A172 (cell line): ENCODE results near the gene ASCL5. TPM values are rescaled to one million over a fixed set of nuclear protein-coding genes. Genes with fewer than 3 reads are reported as not detected.

Experiments
- DNase-seq: peaks from one replicate; pipeline ENCODE4 v3.0.0-alpha.2; 2015; ENCODE audit warnings: low spot score
- total RNA-seq: library from RNA; depleted of rRNA; stranded (reverse); fragments of >200 nt; shearing (Covaris generic); gene quantifications from 2 replicates; pipeline ENCODE4 v1.2.3, GENCODE V29; 2014

The ASCL5 gene
- total RNA-seq, 1 experiment from 2014 or later, result not detected

DNA sequence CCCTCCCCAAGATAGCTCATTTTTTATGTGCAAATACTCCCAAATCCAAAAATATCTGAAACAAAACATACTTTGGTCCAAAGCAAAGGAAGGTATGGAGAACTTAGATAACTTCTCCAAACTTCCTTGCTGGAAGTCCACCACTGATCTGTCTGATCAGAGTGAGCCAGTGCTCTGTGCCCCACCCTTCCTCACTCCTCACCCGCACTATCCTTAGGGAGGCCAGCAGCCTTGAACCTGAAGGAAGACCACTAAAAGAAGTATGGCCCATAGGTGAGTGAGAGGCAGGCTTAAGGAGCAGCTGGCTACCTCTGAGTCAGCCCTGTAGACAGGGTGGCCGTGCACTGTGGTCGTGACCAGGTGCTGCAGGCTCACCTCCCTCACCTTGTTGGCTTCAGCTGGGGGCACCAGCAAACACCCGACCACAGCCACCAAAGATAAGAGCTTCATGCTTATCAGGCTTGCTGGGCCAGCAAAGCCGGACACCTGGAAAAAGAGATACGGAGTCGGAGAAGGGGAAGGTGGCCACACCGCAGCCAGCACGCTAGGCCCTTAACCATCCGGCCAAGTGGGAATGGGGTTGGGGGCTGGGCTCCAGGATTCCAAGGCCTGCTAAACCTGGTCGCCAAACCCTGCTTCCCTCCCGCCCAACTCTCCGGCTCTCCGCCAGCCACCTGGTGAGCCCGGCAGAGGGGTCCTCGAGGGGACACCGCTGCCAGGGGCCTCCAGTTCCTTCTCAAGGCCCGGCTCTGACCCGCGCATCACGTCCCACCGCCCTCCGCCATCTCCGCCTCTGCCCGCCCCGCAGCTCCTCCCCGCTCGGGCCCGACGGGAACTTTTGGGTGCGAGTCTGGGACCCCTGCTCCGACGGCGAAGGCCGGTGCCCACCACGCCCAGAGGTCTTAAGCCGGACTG, 26.7 kb upstream of the ASCL5 start:
- peak; percentile 51 for DNase-seq

DNA sequence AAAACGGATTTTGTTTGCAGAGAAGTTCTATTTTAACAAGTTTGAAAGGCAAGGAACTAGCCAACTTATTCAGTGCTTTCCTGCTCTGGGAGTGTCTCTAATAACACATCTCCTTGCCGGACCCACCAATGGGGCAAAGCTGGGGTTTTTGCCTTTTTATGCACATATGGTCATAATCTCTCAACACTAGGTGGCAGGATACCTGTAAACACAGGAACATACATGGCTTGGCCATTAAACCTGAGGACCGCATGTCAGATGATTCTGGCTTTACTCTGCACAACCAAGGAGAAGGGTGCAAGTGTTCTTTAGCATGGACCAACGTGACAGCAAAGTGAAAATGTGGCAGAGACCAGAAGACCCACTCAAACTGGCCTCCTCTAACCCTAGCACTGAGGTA, 22.4 kb upstream of the ASCL5 start:
- peak; percentile 45 for DNase-seq

DNA sequence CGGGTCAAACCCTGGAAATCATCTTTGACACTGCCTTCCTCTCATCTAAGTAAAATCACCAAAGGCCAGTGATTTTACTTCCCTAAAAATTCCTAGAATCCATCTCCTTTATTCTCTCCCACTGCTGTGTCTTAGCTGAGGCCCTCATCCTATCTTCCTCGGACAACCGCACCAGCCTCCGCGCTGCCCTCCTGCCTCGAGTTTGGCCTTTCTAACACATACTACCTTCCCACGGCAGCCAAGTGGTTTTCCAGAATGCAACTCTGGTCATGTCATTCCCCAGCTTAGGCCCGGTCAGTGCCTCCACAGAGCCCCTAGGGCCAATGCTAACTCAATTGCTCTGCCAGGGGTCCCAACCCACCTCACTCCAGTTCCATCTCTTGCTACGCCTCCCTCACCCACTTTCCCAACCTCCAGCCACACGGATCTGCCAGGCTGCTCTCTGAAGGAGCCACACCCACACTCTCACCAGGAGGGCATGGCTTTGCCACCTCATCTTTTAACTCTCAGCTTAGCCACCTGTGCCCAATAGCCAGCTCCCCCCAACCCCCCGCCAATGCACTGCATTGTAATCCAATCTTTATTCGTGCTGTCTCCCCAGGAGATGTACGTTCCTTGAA, 20.5 kb upstream of the ASCL5 start:
- no peak for DNase-seq

GRCh38 chr1:201146626-201147390, 19.8 kb upstream of the ASCL5 start:
- DNase-seq, result no peak

GRCh38 chr1:201145816-201146215, 18.8 kb upstream of the ASCL5 start:
- DNase-seq, result no peak

DNA sequence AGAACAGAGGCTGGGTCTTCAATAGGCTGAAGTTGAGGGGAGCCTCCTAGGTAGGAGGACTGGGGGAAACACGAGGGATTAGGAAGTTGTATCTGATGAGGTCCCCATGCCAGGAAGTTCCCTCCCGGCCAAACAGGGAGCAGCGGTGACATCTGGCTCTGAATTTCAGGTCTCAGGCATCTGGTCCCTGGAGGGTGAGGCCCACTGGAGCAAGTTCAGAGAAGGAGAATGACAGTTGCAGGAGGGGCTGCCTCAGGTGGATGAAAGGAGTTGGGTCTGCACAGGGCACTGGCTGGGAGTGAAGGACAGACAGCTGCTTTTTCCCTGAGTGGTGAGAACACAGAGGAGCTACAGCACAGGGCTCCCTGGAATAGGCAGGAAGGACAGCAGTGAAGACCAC, 18.1 kb upstream of the ASCL5 start:
- DNase-seq, result no peak

DNA sequence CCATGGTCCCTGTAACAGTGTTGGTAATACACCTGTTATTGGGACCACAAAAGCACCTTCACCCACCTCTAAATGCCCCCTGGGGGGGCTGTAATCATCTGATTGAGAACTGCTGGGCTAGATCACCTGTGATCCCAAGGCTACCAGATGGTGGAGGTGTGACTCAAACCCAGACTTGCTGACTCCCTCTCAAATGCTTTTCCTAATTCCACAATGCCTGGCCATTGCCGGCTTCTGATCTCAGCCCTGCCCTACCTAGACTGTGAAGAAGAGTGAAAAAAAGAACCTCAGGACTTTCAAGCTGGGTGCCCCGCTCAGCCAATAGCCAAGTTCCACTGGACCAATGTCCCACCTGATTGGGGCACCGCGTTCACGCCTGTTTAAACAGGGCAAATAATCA, 17.7 kb upstream of the ASCL5 start:
- no peak for DNase-seq

GRCh38 chr1:201143726-201144635, 17.0 kb upstream of the ASCL5 start:
- no peak for DNase-seq

DNA sequence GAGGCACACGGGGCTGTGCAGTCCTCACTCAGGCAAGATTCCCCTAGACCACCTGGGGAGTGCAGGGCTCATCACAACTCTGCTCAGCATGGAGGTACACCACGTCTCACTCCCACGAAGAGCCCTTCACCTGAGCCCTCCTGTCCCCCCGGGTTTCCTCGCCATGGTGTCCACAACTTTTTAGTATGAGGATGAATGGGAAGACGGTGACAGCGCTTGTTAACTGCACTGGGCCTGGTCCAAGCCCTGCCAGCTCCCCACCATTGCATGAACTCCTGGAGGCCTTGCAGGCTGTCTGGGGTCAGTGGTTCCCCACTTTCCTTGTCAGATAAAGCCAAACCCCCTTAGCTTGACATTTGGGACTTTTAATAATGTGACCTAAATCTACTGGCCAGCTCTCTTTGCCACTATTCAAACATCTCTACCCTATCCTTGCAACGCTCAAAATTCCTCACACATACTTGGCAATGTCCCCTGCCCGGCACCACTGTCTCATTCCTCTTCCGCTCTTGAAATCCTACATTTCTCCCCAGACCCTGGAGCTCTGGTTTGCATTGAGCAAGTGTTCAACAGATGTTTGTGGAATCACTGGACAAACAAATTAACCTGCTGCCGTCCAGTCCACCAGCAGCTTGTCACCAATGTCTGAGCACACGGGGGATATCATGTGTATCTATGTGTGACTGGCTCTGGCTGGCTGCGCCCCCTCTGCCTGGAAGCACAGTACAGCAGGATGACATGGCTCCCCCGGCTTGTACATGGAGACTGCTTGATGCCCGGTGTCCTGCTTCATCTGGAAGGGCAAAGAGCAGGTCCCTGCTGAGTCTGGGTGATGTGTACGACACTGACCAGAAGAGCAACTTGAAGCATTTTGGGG, 16.1 kb upstream of the ASCL5 start:
- DNase-seq, result no peak

DNA sequence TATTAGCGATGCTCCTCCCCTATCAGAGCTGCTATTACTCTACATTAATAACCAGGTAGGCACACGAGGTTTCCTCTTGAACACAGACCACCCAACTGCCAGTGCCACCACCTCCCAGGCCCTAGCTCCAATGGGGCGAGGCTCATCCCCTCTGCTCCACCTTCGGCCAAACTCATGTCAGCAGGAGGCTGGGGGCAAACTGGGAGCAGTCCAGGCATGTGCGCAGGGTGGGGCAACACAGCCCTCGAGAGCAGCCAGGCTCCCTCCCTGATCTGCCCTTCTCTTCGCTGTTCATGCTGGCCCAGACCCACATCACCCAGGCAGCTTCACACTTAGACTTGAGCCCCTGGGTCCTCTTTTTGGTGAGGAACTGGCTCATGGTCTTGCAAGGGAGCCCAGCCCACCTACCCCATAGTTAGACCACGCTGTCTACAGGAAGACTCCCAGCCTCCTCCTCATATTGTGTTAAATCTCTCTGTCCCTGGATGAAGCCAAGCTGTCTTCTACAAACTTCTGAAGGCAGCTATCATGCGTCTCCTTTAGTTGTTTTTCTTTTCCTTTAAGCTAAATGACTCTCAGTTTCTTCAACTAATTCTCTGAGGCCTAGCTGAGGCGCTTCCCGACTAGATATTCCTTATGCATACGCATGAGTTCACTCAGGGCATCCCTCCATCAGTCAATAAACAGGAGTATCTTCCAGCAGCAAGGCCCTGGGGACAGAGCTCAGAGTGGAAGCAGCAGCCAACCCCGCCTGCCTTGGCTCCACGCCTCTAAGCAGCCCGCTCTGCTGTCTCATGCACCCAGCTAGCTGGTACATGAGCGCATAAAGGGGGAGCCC, 15.2 kb upstream of the ASCL5 start:
- DNase-seq, result no peak

DNA sequence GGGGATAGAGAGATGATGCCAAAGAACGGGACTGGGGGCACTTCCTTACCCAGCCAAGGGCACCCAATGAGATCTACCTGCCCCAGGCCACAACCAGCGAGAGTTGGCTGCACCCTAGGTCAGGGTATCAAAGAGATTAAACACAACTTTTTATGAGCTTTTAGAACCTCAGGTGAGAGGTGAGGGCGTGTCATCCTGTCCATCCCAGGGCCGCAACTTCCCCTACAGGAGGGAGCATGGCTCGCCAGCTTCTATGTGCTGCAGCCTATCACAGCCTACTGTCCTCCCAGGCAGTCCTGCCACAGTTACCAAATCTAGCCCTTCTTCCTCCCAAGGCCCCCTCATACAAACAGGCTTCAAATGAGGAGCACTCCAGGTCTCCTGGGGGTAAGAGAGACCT, 14.4 kb upstream of the ASCL5 start:
- no peak for DNase-seq

- DNase-seq, result no peak
Measured at GRCh38 chr1:201140941-201141260, 13.9 kb upstream of the ASCL5 start.

DNA sequence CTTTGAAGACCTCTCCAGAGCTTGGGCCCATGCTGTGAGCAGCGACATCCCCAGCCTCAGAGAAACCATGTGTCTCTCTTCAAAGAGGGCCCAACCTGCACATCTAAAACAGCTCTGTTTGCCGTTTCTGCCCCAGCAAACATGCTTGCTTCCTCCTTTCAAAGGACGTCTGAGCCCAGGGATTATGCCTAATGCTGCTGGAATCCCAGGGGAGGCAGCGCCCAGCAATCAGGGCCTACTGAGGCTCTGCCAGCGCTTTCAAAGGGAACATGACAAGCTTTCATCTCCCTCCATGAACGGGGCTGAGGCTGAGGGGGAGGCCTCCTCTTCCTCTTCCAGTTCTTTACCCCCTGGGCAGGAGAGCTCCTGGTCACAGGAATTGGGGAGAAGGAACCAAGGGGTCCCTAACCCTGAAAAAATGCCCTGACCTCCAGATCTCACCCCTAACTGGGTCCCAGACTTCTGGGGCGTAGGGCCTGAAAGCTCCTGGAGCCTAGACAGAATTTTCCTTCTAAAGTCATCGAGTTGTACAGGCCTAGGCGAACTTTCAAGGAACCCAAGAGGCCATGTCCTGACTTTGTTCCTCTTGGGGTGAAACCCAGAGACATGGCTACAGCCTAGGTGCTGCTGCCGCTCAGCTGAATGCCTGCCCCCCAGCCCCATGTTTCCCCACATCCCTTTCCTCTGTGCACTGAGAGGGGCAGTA, 13.4 kb upstream of the ASCL5 start:
- DNase-seq, result no peak

- DNase-seq, result no peak
Measured at GRCh38 chr1:201139756-201140155, 12.8 kb upstream of the ASCL5 start.

DNA sequence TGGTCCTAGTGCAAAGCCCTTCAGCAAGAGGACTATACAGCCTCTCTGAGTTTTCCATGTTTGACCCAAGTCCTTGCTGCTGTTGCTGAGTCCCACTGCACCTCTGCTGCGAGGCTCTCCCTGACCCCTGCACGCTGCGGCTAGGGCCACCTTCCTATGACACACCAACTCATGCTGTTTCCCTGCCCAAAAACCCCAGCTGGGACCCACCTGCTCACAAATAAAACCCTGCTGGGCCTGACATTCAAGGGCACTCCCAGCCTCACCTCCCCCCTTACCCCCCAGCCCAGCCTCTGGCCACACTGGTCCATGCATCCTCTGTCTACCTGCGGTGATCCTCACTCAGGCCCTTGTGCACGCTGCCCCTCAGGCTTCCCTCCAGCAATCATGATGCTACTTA, 12.3 kb upstream of the ASCL5 start:
- no peak for DNase-seq

DNA sequence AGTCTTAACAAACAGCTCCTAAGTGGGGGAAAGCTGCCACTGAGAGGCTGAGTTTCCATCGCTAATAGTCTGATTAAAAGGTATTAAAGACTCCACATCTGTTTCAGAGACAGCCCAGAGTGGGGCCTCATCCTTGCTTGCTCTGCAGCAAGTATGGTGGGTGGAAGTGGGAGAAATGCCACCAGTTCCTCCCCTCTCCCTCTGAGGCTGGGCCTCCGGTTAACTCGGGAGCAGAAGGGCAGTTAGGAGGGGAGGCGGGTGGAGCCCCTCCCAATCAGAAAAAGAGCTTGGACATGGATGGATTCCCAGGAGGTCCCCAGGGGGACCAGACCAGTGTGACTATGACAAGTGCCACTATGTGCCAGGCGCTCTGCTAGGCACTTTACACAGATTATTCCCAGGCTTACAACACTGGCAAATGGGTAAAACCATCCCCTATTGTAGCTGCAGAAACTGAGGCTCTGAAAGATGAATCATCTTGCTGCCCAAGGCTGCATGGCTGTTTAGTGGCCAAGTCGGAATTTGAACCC, 11.4 kb upstream of the ASCL5 start:
- DNase-seq, result no peak

- peak; percentile 95 for DNase-seq
Measured at GRCh38 chr1:201137579-201138310, 10.8 kb upstream of the ASCL5 start.

- no peak for DNase-seq
Measured at GRCh38 chr1:201137024-201137392, 10.0 kb upstream of the ASCL5 start.
